Stimulated activated CD4-positive, alpha-beta T cell treated with anti-CD3 and anti-CD28 coated beads, Interleukin-12 subunit alpha, Interleukin-12 subunit beta, amount 100 ng/mL, for 24 hours (primary cell): ENCODE results near the gene RNU7-1.
"Not testable (repeated sequence)": the region's sequence is repeated elsewhere in the genome, so short reads cannot be mapped to it uniquely, and the experiment has no call there.

Experiments used
- DNase-seq, 2 experiments: peaks; one replicate each; pipeline ENCODE4 v3.0.0-alpha.2; 2020; ENCODE audit warnings: low read depth in 2 of 2

RNU7-1 gene

GRCh38 chr12:6943722-6944380, at the start of gene RNU7-1, which contains the start of gene C12orf57:
RNU7-1 (plus strand) TSS chr12:6943816.
C12orf57 (plus strand) TSS chr12:6944022; CDS start chr12:6944122, 100 bp downstream.
- DNase-seq = peak; percentile 68 to 73

DNA sequence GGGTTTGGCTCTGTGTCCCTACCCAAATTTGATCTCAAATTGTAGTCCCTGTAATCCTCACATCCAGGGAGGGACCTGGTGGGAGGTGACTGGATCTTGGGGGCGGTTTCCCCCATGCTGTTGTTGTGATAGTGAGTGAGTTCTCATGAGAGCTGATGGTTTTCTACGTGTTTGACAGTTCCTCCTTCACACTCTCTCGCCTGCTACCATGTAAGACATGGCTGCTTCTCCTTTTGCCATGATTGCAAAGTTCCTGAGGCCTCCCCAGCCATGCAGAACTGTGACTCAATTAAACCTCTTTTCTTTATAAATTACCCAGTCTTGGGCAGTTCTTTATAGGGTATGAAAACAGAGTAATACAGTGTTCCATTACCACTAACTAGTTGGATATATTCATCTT, 49.3 kb upstream of the RNU7-1 start:
- no peak for DNase-seq

DNA sequence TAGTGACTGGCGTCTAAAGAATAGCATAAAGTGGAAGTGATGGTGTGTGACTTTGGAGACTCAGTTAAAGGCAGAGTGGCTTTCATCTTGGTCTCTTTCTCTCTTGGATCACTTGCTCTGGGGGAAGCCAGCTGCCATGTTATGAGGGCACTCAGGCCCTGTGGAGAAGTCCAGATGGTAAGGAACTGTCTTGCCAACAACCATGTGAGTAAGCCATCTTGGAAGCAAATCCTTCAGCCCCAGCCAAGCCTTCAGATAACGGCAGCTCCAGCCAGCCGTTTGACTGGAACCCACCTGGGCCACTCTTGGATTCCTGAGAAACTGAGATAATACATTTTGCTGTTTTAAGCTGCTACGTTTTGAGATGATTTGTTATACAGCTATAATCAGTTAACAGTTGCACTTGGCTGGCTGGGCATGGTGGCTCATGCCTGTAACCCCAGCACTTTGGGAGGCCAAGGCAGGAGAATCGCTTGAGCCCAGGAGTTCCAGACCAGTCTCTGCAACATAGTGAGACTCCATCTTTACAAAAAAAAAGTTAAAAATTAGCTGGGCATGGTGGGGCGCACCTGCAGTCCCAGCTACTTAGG, 46.7 kb upstream of the RNU7-1 start:
- DNase-seq = no peak

DNA sequence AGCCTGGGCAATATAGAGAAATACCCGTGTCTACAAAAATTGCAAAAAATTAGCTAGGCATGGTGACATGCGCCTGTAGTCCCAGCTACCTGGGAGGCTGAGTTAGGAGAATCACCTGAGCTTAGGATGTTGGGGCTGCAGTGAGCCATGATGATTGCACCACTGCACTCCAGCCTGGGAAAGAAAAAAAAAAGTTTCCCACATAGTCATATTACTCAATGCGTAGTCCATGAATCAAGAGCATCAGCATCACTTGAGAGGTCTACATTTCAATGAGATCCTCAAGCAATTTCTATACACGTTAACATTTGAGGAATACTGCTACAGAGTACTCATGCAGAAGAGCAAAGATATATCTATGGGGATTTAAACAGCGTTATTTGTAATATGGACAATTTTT, 44.2 kb upstream of the RNU7-1 start:
- DNase-seq = no peak

- no peak for DNase-seq
Observed at GRCh38 chr12:6899837-6900519, 43.6 kb upstream of the RNU7-1 start.

GRCh38 chr12:6902448-6902847, 41.2 kb upstream of the RNU7-1 start:
- no peak for DNase-seq

DNA sequence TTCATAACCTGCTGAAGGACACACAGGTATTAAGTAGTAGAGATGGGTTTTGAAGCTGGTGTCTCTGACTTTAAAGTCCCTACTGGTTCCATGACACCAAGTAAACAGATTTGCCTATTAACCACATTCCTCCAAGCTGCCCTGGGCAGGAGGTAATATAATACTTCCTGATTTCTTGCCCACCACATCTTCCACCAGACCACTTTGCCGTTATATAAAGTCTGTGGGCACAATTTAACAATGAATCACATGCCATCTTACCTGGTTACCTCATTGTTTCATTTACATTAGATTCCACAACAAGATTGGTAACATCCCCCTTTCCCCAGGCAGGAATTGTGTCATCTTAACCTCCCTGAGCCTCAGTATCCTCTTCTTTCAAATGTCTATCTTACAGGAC, 39.9 kb upstream of the RNU7-1 start:
- DNase-seq = no peak

- DNase-seq = peak; percentile 95 to 99
Observed at GRCh38 chr12:6904280-6905276, 39.0 kb upstream of the RNU7-1 start, which contains the start of gene LRRC23. LRRC23 (plus strand) TSS chr12:6904822; CDS start chr12:6905634, 812 bp downstream.

- no peak for DNase-seq
Observed at GRCh38 chr12:6905414-6906040, 38.1 kb upstream of the RNU7-1 start.

DNA sequence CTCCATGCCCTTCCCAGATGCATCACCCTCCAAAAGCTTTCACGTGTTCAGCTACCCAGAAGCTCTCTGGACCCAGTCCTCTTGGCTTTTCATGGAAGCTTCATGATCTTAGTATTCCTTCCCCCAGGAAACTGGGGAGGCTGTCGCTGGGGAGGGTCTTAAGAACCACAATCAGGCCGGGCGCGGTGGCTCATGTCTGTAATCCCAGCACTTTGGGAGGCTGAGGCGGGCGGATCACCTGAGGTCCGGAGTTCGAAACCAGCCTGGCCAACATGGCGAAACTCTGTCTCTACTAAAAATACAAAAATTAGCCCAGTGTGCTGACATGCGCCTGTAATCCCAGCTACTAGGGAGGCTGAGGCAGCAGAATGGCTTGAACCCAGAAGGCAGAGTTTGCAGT, 35.5 kb upstream of the RNU7-1 start:
- DNase-seq = not testable (repeated sequence)

DNA sequence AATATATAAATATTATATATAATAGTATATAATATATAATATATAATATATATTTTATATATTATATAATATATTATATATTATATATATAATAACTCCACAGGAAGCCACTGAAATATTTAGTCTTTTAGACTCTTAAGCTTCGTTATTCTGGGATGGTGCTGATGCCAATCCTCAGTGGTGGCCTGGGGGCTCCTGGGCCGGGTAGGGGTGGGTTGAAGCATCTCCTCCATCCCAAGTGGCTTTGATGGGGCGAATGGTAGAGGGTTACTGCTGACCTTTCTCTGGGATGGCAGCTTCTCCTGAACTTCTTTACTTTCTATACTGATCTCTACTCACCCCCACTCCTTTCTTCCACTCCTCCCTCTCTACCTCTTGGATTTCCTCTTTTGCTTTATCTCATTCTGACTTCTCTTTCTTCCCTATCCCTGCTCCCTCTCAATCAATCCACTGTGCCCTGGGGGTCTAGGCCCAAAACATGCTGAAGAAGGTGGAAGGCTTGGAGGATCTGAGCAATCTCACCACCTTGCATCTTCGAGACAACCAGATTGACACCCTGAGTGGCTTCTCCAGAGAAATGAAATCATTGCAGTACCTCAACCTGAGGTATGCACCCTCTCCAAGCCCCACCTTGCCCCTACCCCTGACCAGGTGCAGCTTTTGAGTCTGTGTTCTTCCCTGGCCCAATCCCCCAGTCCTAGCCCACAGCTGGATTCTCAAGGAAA, 34.0 kb upstream of the RNU7-1 start:
- DNase-seq = no peak

DNA sequence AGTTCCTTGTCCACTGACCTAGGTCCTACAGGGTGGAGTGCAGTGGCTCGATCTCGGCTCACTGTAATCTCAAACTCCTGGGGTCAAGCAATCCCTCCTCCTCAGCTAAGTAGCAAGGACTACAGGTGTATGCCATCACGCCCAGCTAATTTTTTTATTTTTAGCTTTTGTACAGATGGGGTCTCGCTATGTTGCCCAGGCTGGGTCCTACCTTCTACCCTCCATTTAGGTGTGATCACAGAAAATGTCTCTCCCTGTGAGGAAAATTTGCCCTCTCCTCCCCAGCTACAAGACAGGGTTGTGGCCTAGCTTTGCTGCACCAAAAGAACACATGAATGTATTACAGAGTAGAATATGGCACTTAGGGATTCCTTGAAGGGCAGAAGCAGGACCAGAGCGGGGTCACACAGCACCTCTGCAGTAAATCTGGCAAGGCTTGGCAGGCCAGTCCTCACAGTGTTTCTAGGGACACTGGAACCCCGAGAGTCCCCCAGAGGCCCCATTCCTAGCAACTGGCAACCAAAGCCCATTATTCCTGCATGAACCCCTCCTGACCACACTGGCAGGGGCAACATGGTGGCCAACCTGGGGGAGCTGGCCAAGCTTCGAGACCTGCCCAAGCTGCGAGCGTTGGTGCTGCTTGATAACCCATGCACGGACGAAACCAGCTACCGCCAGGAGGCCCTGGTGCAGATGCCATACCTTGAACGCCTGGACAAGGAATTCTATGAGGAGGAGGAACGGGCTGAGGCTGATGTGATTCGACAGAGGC, 31.3 kb upstream of the RNU7-1 start:
- DNase-seq = no peak

- peak; percentile 62 to 75 for DNase-seq
Observed at GRCh38 chr12:6914246-6914946, 29.2 kb upstream of the RNU7-1 start, which contains the start of gene ENO2. ENO2 (plus strand) TSS chr12:6914580; CDS start chr12:6915833, 1,253 bp downstream.

DNA sequence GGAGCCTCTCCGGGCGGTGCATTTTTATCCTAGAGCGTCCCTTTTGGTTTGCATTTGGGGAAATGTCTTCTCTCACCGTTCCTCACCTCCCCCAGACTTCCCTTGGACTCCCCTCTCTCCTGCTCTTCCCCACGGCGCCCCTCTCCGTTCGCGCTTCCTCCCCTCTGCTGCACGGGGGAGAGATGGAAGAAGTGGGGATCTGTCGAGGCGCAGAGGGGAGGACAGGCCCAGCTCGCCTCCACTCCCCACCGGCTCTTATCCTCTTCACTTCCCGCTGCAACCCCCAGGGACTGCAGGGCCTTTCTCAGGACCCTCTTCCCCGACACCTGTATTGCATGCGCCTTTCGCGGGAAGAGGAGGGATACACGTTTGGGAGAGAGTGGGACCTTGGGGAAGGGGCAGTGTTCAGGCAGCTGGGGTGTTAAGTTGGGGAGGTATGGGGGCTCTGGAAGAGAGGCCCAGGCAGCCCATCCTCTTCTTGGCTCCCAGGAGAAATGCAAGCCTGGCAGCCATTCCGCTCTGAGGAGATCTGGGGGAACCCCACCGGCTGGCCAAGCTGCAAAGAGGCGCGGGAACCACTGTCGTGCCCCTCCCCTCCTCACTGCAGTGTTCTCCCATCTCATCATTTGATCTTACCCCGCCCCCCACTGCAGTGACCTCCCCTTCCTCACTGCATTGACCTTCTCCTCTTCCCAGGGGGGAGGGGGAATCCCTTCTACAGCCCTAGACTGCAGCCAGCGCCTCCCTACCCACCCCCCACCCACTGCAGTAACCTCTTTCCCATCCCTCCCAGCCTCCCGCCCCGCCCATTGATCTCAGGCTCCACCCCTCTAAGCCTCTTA, 28.4 kb upstream of the RNU7-1 start:
- no peak for DNase-seq

GRCh38 chr12:6915789-6916285, 27.8 kb upstream of the RNU7-1 start:
- DNase-seq = no peak

GRCh38 chr12:6916426-6917200, 27.0 kb upstream of the RNU7-1 start:
- DNase-seq = no peak
